ENCODE data around the gene RASD1. TPM values are rescaled to one million over a fixed set of nuclear protein-coding genes. Genes with fewer than 3 reads are reported as not detected.
A peak's percentile ranks its signal among the peaks of the same experiment; 100 is the strongest.

The RASD1 gene
- total RNA-seq, 1 donor: 0.36 TPM

GRCh38 chr17:17506893-17507464 lies 10.8 kb upstream of the RASD1 start:
- TF ChIP-seq CTCF (IDR thresholded peaks at IDR 0.05; ENCODE audit: insufficient read depth, low read length): no peak
- no peak for DNase-seq (ENCODE audit: low read depth)
- H3K4me3 ChIP-seq (ENCODE audit: low read depth, low read length): no peak overlapping the region

- no peak for TF ChIP-seq CTCF (IDR thresholded peaks at IDR 0.05; ENCODE audit: insufficient read depth, low read length)
- no peak overlapping the region for H3K4me3 ChIP-seq (ENCODE audit: low read depth, low read length)
- DNase-seq (ENCODE audit: low read depth): no peak
Observed at GRCh38 chr17:17506181-17506741, 10.1 kb upstream of the RASD1 start.

- DNase-seq (ENCODE audit: low read depth): no peak
- no peak for TF ChIP-seq CTCF (IDR thresholded peaks at IDR 0.05; ENCODE audit: insufficient read depth, low read length)
- H3K4me3 ChIP-seq (ENCODE audit: low read depth, low read length): no peak overlapping the region
Observed at GRCh38 chr17:17505610-17506171, 9.5 kb upstream of the RASD1 start.

- no peak overlapping the region for H3K4me3 ChIP-seq (ENCODE audit: low read depth, low read length)
- no peak for DNase-seq (ENCODE audit: low read depth)
- TF ChIP-seq CTCF (IDR thresholded peaks at IDR 0.05; ENCODE audit: insufficient read depth, low read length): no peak
Observed at GRCh38 chr17:17505151-17505550, 9.0 kb upstream of the RASD1 start.

GRCh38 chr17:17504341-17505140 lies 8.3 kb upstream of the RASD1 start:
- no peak for DNase-seq (ENCODE audit: low read depth)
- H3K4me3 ChIP-seq (ENCODE audit: low read depth, low read length): no peak overlapping the region
- TF ChIP-seq CTCF (IDR thresholded peaks at IDR 0.05; ENCODE audit: insufficient read depth, low read length): no peak

- peak; percentile 16 for DNase-seq (ENCODE audit: low read depth)
- H3K4me3 ChIP-seq (ENCODE audit: low read depth, low read length): no peak overlapping the region
- no peak for TF ChIP-seq CTCF (IDR thresholded peaks at IDR 0.05; ENCODE audit: insufficient read depth, low read length)
Observed at GRCh38 chr17:17503566-17504130, 7.5 kb upstream of the RASD1 start.

All from fibroblast of the aortic adventitia (primary cell).